Ovary (tissue), 10 donors: ENCODE measurements around the gene PLEKHA6. TPM values are rescaled to one million over a fixed set of nuclear protein-coding genes. Genes with fewer than 3 reads are reported as not detected.

ENCODE experiments used
- DNase-seq, 5 donors: peaks; one replicate each; pipeline ENCODE4 v3.0.0-alpha.2; 2019 to 2020
- H3K27ac ChIP-seq, 2 donors: fragments of 200-600 bp; one replicate each; pipeline versions ENCODE4 v1.5.1 to v1.8.0; 2019 to 2022
- H3K27me3 ChIP-seq: fragments of 200-600 bp; one replicate; pipeline ENCODE4 v1.8.0; 2022
- H3K36me3 ChIP-seq: fragments of 200-600 bp; sonication (generic); one replicate; pipeline ENCODE4 v1.5.1; 2019
- H3K4me1 ChIP-seq: one replicate; pipeline ENCODE4 v1.8.1; 2013; ENCODE audit warnings: mild to moderate bottlenecking, moderate library complexity; ENCODE audit not compliant: insufficient read depth
- H3K4me3 ChIP-seq: fragments of 200-600 bp; sonication (generic); one replicate; pipeline ENCODE4 v1.5.1; 2017
- H3K9me3 ChIP-seq, 2 donors: fragments of 200-600 bp in 1 of 2; sonication (generic) in 1 of 2; one replicate each; pipeline versions ENCODE4 v1.5.1 to v1.8.1; 2013 to 2019; ENCODE audit warnings: mild to moderate bottlenecking in 1 of 2, moderate library complexity in 1 of 2
- EP300 ChIP-seq: sonication (generic); formaldehyde crosslinking; IDR thresholded peaks from one replicate; pipeline ENCODE4 v1.6.1; 2017; ENCODE audit warnings: antibody characterized with exemption
- POLR2A ChIP-seq: fragments of 450-650 bp; IDR thresholded peaks from one replicate; pipeline ENCODE4 v1.6.1; 2017; ENCODE audit warnings: antibody characterized with exemption, mild to moderate bottlenecking, moderate library complexity
- WGBS, 3 donors: extraction: QIAGEN DNeasy Blood & Tissue Kit in 1 of 3; methylation state at CpG; one replicate each; pipeline versions ENCODE4 v1.1.5 to v1.1.7; 2013 to 2017; 5-methylcytosine and 5-hydroxymethylcytosine counted together
- intact Hi-C, 4 donors: fragments of 100-400 bp; cut with DNase I; formaldehyde crosslinking; loops; one replicate each; pipeline versions ENCODE4 v1.11.0 to v1.15.1; 2022 to 2023
- long read RNA-seq, 3 donors: library from polyadenylated mRNA in 2 of 3; unstranded in 2 of 3; transcript quantifications; one replicate each; pipeline ENCODE4 v2.0.0 and lab custom pipeline, GENCODE V29; 2021 to 2026
- polyA plus RNA-seq, 2 donors: library from polyadenylated mRNA; stranded (reverse); fragments of 200-250 nt in 1 of 2; fragments of 350-450 nt in 1 of 2; fragmentation: Illumina TruSeq in 1 of 2; extraction: RNeasy Lipid Tissue Mini Kit (QIAGEN cat#74804) in 1 of 2; gene quantifications; one replicate each; pipeline ENCODE4 v1.2.3, GENCODE V29; 2013 to 2014
- total RNA-seq, 7 donors: library from RNA; depleted of rRNA in 2 of 7; stranded (reverse); fragments of >200 nt in 2 of 7; fragmentation: NEBNext Ultra II Directional in 3 of 7; extraction: Animal tissue kit (Norgen Biotek cat#: 25700) in 3 of 7; gene quantifications; one replicate each; pipeline versions ENCODE4 v1.1.0 to v1.2.4, GENCODE V29; 2016 to 2023
- TF ChIP-seq, protein P1 (sequence below), 3 donors: fragments of 450-650 bp in 2 of 3; fragments of 200-600 bp in 1 of 3; IDR thresholded peaks; one replicate each; pipeline versions ENCODE4 v1.5.1 to v1.8.0; 2016 to 2022; ENCODE audit warnings: antibody characterized with exemption in 3 of 3, mild to moderate bottlenecking in 1 of 3
- donor health status: DM: no; HTN: no; CAD: no; lungs with moderate emphysema.
- donor health status: DM: no; HTN: no; CAD: no.
- donor health status: Bipolar disorder and iron deficiency.
- donor health status: DM: yes; HTN: yes; CAD: no.
- donor health status: DM: no; HTN: no; CAD: no.
- donor health status: DM: yes; HTN: yes; CAD: no.

PLEKHA6 gene
- 10 to 100 TPM in 2 of 7 donors, 1 to 10 TPM in 5; 2.3 to 20.5 (median 9.3) TPM for total RNA-seq
- polyA plus RNA-seq, result 1 to 10 TPM; 2.5 to 4.9 TPM
- long read RNA-seq, donor 1, partial matches to known transcripts, result 3 of 8 reads
- long read RNA-seq, donor 1, other reads (novel, unspliced or antisense), result 5 of 8 reads
- long read RNA-seq, donor 2, result 0 reads
- long read RNA-seq, donor 3, partial matches to known transcripts, result 1 of 5 reads
- long read RNA-seq, donor 3, other reads (novel, unspliced or antisense), result 4 of 5 reads

DNA sequence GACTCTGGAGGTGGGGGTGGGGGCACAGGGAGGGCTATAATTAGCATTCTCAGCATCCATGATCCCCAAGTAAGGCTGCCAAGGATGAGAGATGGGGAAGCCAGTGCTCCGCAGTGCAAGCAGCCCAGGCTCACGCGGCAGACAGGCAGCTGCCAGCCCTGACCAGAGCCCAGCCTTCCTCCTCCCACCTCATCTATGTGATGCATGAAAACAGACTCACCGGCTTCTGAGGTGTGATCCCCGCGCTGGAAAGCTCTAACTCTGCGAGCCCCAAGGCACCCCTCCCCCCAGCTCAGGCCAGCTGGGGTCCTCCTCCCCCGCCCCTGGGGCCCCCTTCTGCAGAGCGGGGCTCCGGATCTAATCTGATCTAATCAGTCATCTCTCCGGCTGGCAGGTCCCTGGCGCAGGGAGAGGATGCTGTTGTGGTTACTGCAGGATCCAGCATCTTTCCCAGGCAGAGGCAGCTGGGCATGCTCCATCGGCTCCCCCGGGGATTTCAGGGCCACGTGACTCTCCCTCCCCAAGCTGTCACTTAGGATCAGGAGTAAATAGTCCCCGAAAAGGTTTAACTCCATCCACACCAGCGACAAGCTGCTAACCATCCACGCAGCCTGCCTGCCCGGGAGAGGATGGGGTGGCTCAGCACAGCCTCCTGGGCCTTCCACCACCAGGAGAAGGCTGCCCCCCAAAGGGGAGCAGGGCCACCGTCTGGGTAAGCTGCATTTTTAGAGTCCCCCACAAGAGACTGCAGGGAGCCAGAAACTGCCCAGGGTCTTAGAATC lies at the start of gene PLEKHA6:
PLEKHA6 (minus strand) TSS at position 456 of the 782 bp plus-strand sequence. CDS start 86,202 bp downstream, outside the sequence.
- intact Hi-C loops, result loop anchor here (5.0 to 10.0 kb wide), 4 partner anchors 102 to 495 kb away; partner anchors contain the start of genes SNRPE (in 2 of the 4) and GOLT1A (in 1 of the 4)
- TF ChIP-seq EP300, result no peak
- TF ChIP-seq, protein P1, sequence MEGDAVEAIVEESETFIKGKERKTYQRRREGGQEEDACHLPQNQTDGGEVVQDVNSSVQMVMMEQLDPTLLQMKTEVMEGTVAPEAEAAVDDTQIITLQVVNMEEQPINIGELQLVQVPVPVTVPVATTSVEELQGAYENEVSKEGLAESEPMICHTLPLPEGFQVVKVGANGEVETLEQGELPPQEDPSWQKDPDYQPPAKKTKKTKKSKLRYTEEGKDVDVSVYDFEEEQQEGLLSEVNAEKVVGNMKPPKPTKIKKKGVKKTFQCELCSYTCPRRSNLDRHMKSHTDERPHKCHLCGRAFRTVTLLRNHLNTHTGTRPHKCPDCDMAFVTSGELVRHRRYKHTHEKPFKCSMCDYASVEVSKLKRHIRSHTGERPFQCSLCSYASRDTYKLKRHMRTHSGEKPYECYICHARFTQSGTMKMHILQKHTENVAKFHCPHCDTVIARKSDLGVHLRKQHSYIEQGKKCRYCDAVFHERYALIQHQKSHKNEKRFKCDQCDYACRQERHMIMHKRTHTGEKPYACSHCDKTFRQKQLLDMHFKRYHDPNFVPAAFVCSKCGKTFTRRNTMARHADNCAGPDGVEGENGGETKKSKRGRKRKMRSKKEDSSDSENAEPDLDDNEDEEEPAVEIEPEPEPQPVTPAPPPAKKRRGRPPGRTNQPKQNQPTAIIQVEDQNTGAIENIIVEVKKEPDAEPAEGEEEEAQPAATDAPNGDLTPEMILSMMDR (IDR thresholded peaks at IDR 0.05), result peak in 2 of 3 donors; percentile 33 to 49
- WGBS, 3 donors, result 6 to 9% (median 8%) methylated on average over 17 to 20 of the region's 20 CpGs
- Histone ChIP-seq H3K27me3 (no peaks in the 10 kb centered on the region), H3K27ac (no peak within 1 kb of the TSS), H3K4me1 (peaks cover 2% of the 10 kb centered on the region), H3K4me3 (no peak within 1 kb of the TSS), H3K9me3 (no peaks in the 10 kb centered on the region), H3K36me3 (no peaks in the 10 kb centered on the region)
- DNase-seq, result peak; percentile 24 to 57 (median 42)

DNA sequence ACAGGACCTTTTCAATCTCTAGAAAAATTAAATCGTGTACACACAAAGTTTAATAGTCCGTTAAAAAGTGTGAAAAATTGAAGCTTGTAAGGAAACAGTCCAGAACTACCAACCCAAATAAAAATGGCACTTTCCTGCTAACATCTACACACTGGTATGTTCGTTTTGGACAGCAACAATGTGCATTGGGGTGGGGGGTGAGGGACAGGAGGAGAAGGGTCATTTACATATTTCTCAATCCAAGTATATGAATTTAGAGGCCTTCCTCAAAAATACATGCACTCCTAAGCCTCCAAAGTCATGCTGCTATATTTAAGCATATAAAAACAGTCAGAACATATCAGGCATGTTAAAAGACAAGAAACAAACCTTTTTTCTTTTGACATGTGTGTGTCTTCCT lies 49.4 kb upstream of the PLEKHA6 start:
- Histone ChIP-seq H3K36me3 (no peaks in the 10 kb centered on the region), H3K4me1 (peaks cover 3% of the 10 kb centered on the region), H3K27ac (no peak overlapping the region), H3K27me3 (no peaks in the 10 kb centered on the region), H3K9me3 (no peaks in the 10 kb centered on the region), H3K4me3 (peak overlapping the region; percentile 86)
- intact Hi-C loops, result no loop called here
- no peak for DNase-seq
- WGBS, 3 donors, result 0% methylated on average over 3 of the region's 3 CpGs
- TF ChIP-seq POLR2A (no peak), EP300 (no peak)
- TF ChIP-seq, protein P1 (IDR thresholded peaks at IDR 0.05), result no peak

- peaks cover 3% of the 10 kb centered on the region for H3K4me1 ChIP-seq
- WGBS, 3 donors, result 0 to 3% (median 2%) methylated on average over 1 of the region's 1 CpG
- H3K27ac ChIP-seq, result no peak overlapping the region
Observed at GRCh38 chr1:204408602-204409001, 48.9 kb upstream of the PLEKHA6 start.

GRCh38 chr1:204408074-204408507 lies 48.4 kb upstream of the PLEKHA6 start:
- peaks cover 3% of the 10 kb centered on the region for H3K4me1 ChIP-seq
- H3K27ac ChIP-seq, result no peak overlapping the region
- WGBS, 3 donors, result 2 to 3% (median 3%) methylated on average over 2 of the region's 2 CpGs
- H3K27me3 ChIP-seq, result no peaks in the 10 kb centered on the region
- H3K9me3 ChIP-seq, result no peaks in the 10 kb centered on the region
- peak overlapping the region; percentile 86 for H3K4me3 ChIP-seq
- TF ChIP-seq EP300, result no peak
- no peak for TF ChIP-seq POLR2A
- TF ChIP-seq, protein P1 (IDR thresholded peaks at IDR 0.05), result no peak
- H3K36me3 ChIP-seq, result no peaks in the 10 kb centered on the region
- intact Hi-C loops, result no loop called here
- DNase-seq, result peak; percentile 66 to 80 (median 77)

More at GRCh38 chr1:204408602-204409001, 48.9 kb upstream of the PLEKHA6 start:
- TF ChIP-seq, protein P1 (IDR thresholded peaks at IDR 0.05), result no peak
- TF ChIP-seq POLR2A (no peak), EP300 (no peak)
- Histone ChIP-seq H3K4me3 (peak overlapping the region; percentile 86), H3K36me3 (no peaks in the 10 kb centered on the region), H3K27me3 (no peaks in the 10 kb centered on the region), H3K9me3 (no peaks in the 10 kb centered on the region)
- intact Hi-C loops, result no loop called here
- DNase-seq, result no peak
